Transverse colon (tissue), 4 donors: ENCODE data around the gene JAKMIP1. TPM values are rescaled to one million over a fixed set of nuclear protein-coding genes. Genes with fewer than 3 reads are reported as not detected.

ENCODE experiments used
- DNase-seq: peaks from one replicate; pipeline ENCODE4 v3.0.0-alpha.2; 2019
- H3K27ac ChIP-seq, 4 donors: fragments of 200-600 bp; sonication (generic); 2 replicates each; pipeline ENCODE4 v1.5.1; 2016 to 2018; ENCODE audit warnings: inconsistent platforms in 4 of 4
- H3K27me3 ChIP-seq: fragments of 200-600 bp; sonication (generic); 2 replicates; pipeline ENCODE4 v1.5.1; 2017; ENCODE audit warnings: inconsistent platforms
- H3K36me3 ChIP-seq, 4 donors: fragments of 200-600 bp; sonication (generic); 2 replicates each; pipeline ENCODE4 v1.5.1; 2017 to 2019; ENCODE audit warnings: inconsistent platforms in 4 of 4
- H3K4me1 ChIP-seq, 4 donors: fragments of 200-600 bp; sonication (generic); 2 replicates each; pipeline ENCODE4 v1.5.1; 2017 to 2020; ENCODE audit warnings: inconsistent platforms in 4 of 4
- H3K4me3 ChIP-seq, 4 donors: fragments of 200-600 bp; sonication (generic); 1 replicate in 1 of 4; 2 replicates in 3 of 4; pipeline versions ENCODE4 v1.5.1 to v1.6.1; 2017 to 2019; ENCODE audit warnings: inconsistent platforms in 4 of 4
- H3K9me3 ChIP-seq, 2 donors: fragments of 200-600 bp; sonication (generic); 2 replicates each; pipeline ENCODE4 v1.5.1; 2017 to 2019; ENCODE audit warnings: inconsistent platforms in 2 of 2
- CTCF ChIP-seq, 5 experiments: fragments of 200-600 bp in 3 of 5; fragments of 450-650 bp in 2 of 5; sonication (generic) in 3 of 5; IDR thresholded peaks; 1 replicate in 2 of 5; 2 replicates in 3 of 5; pipeline ENCODE4 v1.5.1; 2016 to 2017; ENCODE audit warnings: antibody characterized with exemption in 5 of 5, inconsistent platforms in 3 of 5, mild to moderate bottlenecking in 2 of 5, moderate library complexity in 1 of 5
- EP300 ChIP-seq: sonication (generic); formaldehyde crosslinking; IDR thresholded peaks from one replicate; pipeline ENCODE4 v1.6.1; 2017; ENCODE audit warnings: antibody characterized with exemption, low read depth
- POLR2A ChIP-seq: fragments of 450-650 bp; IDR thresholded peaks from one replicate; pipeline ENCODE4 v1.6.1; 2016; ENCODE audit warnings: antibody characterized with exemption, mild to moderate bottlenecking, moderate library complexity
- POLR2AphosphoS5 ChIP-seq, 3 donors: sonication (generic); formaldehyde crosslinking; IDR thresholded peaks; one replicate each; pipeline ENCODE4 v1.6.1; 2016; ENCODE audit warnings: antibody characterized with exemption in 3 of 3
- WGBS, 2 donors: methylation state at CpG; one replicate each; pipeline ENCODE4 v1.1.5; 2018; ENCODE audit warnings: low coverage in 1 of 2; 5-methylcytosine and 5-hydroxymethylcytosine counted together
- in situ Hi-C, 4 donors: fragments of 200-750 bp; cut with MboI; loops; one replicate each; pipeline versions ENCODE4 v1.15.0 to v1.15.1; 2017; ENCODE audit warnings: low sequenced_read_pairs in 3 of 4, low pct_ligation_motif_present in 1 of 4, low pct_unique_long_range_greater_than_20kb in 1 of 4
- intact Hi-C: fragments of 100-400 bp; cut with DNase I; formaldehyde crosslinking; loops from one replicate; pipeline ENCODE4 v1.15.1; 2023; ENCODE audit warnings: low total_unique reads
- total RNA-seq, 4 donors: library from RNA; depleted of rRNA; stranded (reverse); fragments of >200 nt; gene quantifications; one replicate each; pipeline ENCODE4 v1.1.0, GENCODE V29; 2016

The JAKMIP1 gene
- total RNA-seq, 4 donors from 2014 or later: 1.2 to 1.7 TPM; not detected in 2

GRCh38 chr4:6019316-6020263 lies 180.8 kb downstream of the JAKMIP1 start:
- Histone ChIP-seq H3K9me3 (no peaks in the 10 kb centered on the region), H3K4me3 (no peak overlapping the region), H3K4me1 (no peaks in the 10 kb centered on the region), H3K27me3 (peaks cover 7% of the 10 kb centered on the region), H3K27ac (no peak overlapping the region), H3K36me3 (no peaks in the 10 kb centered on the region)
- TF ChIP-seq POLR2A (no peak), CTCF (IDR thresholded peaks at IDR 0.05) (peak; percentile 49 to 82 (median 78))
- intact Hi-C loops: no loop called here
- DNase-seq: peak; percentile 24
- in situ Hi-C loops: no loop called here
- WGBS, 2 donors: 38 to 41% methylated on average over 16 to 22 of the region's 22 CpGs

GRCh38 chr4:6018331-6018730 lies 182.0 kb downstream of the JAKMIP1 start, which contains the start of gene C4orf50:
Gene C4orf50, minus strand, starts transcription at chr4:6018431.
- H3K4me3 ChIP-seq: no peak within 1 kb of the TSS
- DNase-seq: no peak
- H3K27ac ChIP-seq: no peak within 1 kb of the TSS
- no peaks in the 10 kb centered on the region for H3K36me3 ChIP-seq
- H3K4me1 ChIP-seq: no peaks in the 10 kb centered on the region
- TF ChIP-seq EP300: no peak
- no peak for TF ChIP-seq POLR2AphosphoS5 (IDR thresholded peaks at IDR 0.05)
- TF ChIP-seq CTCF (IDR thresholded peaks at IDR 0.05): no peak
- TF ChIP-seq POLR2A: no peak
- 75 to 94% methylated on average over 4 to 8 of the region's 8 CpGs for WGBS, 2 donors
- H3K9me3 ChIP-seq: no peaks in the 10 kb centered on the region
- H3K27me3 ChIP-seq: peaks cover 7% of the 10 kb centered on the region
- in situ Hi-C loops: no loop called here
- intact Hi-C loops: no loop called here

GRCh38 chr4:6017800-6018199 lies 182.5 kb downstream of the JAKMIP1 start:
- Histone ChIP-seq H3K9me3 (no peaks in the 10 kb centered on the region), H3K4me1 (no peaks in the 10 kb centered on the region), H3K4me3 (no peak overlapping the region), H3K27me3 (peaks cover 7% of the 10 kb centered on the region), H3K36me3 (no peaks in the 10 kb centered on the region), H3K27ac (no peak overlapping the region)
- WGBS, 2 donors: 82% methylated on average over 11 of the region's 11 CpGs; no CpG with 5 or more reads in 1 of the 2 donors
- TF ChIP-seq POLR2A (no peak), POLR2AphosphoS5 (IDR thresholded peaks at IDR 0.05) (no peak), EP300 (no peak)
- intact Hi-C loops: no loop called here
- no peak for DNase-seq
- in situ Hi-C loops: no loop called here

- intact Hi-C loops: no loop called here
- Histone ChIP-seq H3K27ac (no peak overlapping the region), H3K4me3 (no peak overlapping the region), H3K27me3 (peaks cover 7% of the 10 kb centered on the region), H3K9me3 (no peaks in the 10 kb centered on the region), H3K4me1 (no peaks in the 10 kb centered on the region), H3K36me3 (no peaks in the 10 kb centered on the region)
- WGBS, 2 donors: 45 to 52% methylated on average over 2 to 10 of the region's 10 CpGs
- TF ChIP-seq EP300: no peak
- TF ChIP-seq CTCF (IDR thresholded peaks at IDR 0.05): no peak
- TF ChIP-seq POLR2A: no peak
- no peak for TF ChIP-seq POLR2AphosphoS5 (IDR thresholded peaks at IDR 0.05)
- DNase-seq: no peak
- in situ Hi-C loops: no loop called here
These were observed 183.3 kb downstream of the JAKMIP1 start for GRCh38 chr4:6017030-6017429.
